ENCODE results near the gene NEK11.

NEK11 gene

GRCh38 chr3:131141770-131142169 is 115.1 kb downstream of the NEK11 start:
- DNase-seq (ENCODE audit: low read depth) = no peak

- DNase-seq (ENCODE audit: low read depth) = no peak
These were observed 115.9 kb downstream of the NEK11 start for GRCh38 chr3:131142580-131142979.

GRCh38 chr3:131143802-131144201 is 117.1 kb downstream of the NEK11 start:
- no peak for DNase-seq (ENCODE audit: low read depth)

- no peak for DNase-seq (ENCODE audit: low read depth)
These were observed 120.9 kb downstream of the NEK11 start for GRCh38 chr3:131147534-131147933.

- no peak for DNase-seq (ENCODE audit: low read depth)
These were observed 131.8 kb downstream of the NEK11 start for GRCh38 chr3:131158434-131158833.

GRCh38 chr3:131162516-131162915 is 135.8 kb downstream of the NEK11 start:
- DNase-seq (ENCODE audit: low read depth) = no peak

GRCh38 chr3:131167867-131168266 is 141.2 kb downstream of the NEK11 start:
- no peak for DNase-seq (ENCODE audit: low read depth)

GRCh38 chr3:131169331-131169730 is 142.7 kb downstream of the NEK11 start:
- no peak for DNase-seq (ENCODE audit: low read depth)

GRCh38 chr3:131172502-131173200 is 146.0 kb downstream of the NEK11 start:
- no peak for DNase-seq (ENCODE audit: low read depth)

GRCh38 chr3:131174752-131175151 is 148.1 kb downstream of the NEK11 start:
- no peak for DNase-seq (ENCODE audit: low read depth)

GRCh38 chr3:131178710-131179375 is 152.2 kb downstream of the NEK11 start:
- no peak for DNase-seq (ENCODE audit: low read depth)

GRCh38 chr3:131192701-131193100 is 166.0 kb downstream of the NEK11 start:
- no peak for DNase-seq (ENCODE audit: low read depth)

- no peak for DNase-seq (ENCODE audit: low read depth)
These were observed 167.1 kb downstream of the NEK11 start for GRCh38 chr3:131193641-131194238.

GRCh38 chr3:131194816-131195215 is 168.1 kb downstream of the NEK11 start:
- no peak for DNase-seq (ENCODE audit: low read depth)

- DNase-seq (ENCODE audit: low read depth) = no peak
These were observed 174.0 kb downstream of the NEK11 start for GRCh38 chr3:131200636-131201199.

GRCh38 chr3:131216330-131216729 is 189.7 kb downstream of the NEK11 start:
- no peak for DNase-seq (ENCODE audit: low read depth)

- no peak for DNase-seq (ENCODE audit: low read depth)
These were observed 190.1 kb downstream of the NEK11 start for GRCh38 chr3:131216801-131217200.

GRCh38 chr3:131217296-131217741 is 190.6 kb downstream of the NEK11 start:
- DNase-seq (ENCODE audit: low read depth) = no peak

GRCh38 chr3:131218196-131218595 is 191.5 kb downstream of the NEK11 start:
- no peak for DNase-seq (ENCODE audit: low read depth)

GRCh38 chr3:131221731-131222130 is 195.1 kb downstream of the NEK11 start:
- DNase-seq (ENCODE audit: low read depth) = no peak

GRCh38 chr3:131222599-131222998 is 195.9 kb downstream of the NEK11 start:
- DNase-seq (ENCODE audit: low read depth) = no peak

- DNase-seq (ENCODE audit: low read depth) = no peak
These were observed 197.0 kb downstream of the NEK11 start for GRCh38 chr3:131223373-131224289.

Data from activated T-cell treated with anti-CD3 and anti-CD28 coated beads for 48 hours (primary cell).